OCI-LY3 (cell line): ENCODE measurements around the gene CCDC175.

Experiments
- EZH2phosphoT487 ChIP-seq: fragments of 200-600 bp; shearing (Covaris generic); IDR thresholded peaks from 2 replicates; pipeline ENCODE4 v1.6.1; 2018; ENCODE audit warnings: antibody characterized with exemption, mixed run types, low read depth
- TF ChIP-seq, protein P1 (sequence below): fragments of 200-600, 300-600 bp; sonication (generic); IDR thresholded peaks from 2 replicates; pipeline ENCODE4 v1.5.1; 2014; ENCODE audit warnings: antibody characterized with exemption, low read length, low read depth

DNA sequence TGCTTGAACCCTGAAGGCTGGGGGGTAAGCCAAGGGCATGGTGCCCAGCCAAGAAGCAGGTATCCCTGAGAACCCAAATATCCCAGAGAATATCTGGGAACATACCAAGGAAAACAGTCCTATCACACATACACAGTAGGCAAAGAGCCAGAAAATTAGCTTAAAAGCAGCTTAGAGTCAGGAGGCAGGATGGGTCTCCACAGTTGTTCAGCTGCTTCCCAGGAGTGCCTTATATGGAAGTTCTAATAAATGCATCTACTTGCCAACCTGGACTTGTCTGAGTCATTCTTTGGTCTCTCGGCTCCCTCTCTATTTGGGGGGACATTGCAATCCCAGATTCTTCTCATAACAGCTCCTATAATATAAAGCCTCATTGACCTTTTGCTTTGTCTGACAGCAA lies 102.4 kb downstream of the CCDC175 start:
- TF ChIP-seq, protein P1, sequence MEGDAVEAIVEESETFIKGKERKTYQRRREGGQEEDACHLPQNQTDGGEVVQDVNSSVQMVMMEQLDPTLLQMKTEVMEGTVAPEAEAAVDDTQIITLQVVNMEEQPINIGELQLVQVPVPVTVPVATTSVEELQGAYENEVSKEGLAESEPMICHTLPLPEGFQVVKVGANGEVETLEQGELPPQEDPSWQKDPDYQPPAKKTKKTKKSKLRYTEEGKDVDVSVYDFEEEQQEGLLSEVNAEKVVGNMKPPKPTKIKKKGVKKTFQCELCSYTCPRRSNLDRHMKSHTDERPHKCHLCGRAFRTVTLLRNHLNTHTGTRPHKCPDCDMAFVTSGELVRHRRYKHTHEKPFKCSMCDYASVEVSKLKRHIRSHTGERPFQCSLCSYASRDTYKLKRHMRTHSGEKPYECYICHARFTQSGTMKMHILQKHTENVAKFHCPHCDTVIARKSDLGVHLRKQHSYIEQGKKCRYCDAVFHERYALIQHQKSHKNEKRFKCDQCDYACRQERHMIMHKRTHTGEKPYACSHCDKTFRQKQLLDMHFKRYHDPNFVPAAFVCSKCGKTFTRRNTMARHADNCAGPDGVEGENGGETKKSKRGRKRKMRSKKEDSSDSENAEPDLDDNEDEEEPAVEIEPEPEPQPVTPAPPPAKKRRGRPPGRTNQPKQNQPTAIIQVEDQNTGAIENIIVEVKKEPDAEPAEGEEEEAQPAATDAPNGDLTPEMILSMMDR: no peak
- no peak for TF ChIP-seq EZH2phosphoT487
